K562 (cell line): ENCODE data around the gene ARFRP1. TPM values are rescaled to one million over a fixed set of nuclear protein-coding genes. Genes with fewer than 3 reads are reported as not detected.
A peak's percentile ranks its signal among the peaks of the same experiment; 100 is the strongest.
"Not testable (repeated sequence)": the region's sequence is repeated elsewhere in the genome, so short reads cannot be mapped to it uniquely, and the experiment has no call there.

Source experiments
- ATAC-seq: fragments of 200-7000 bp; cut with Tn5 transposase; 3 replicates; pipeline ENCODE4 v1.9.1; 2020; ENCODE audit warnings: moderate library complexity
- BruUV-seq: library from RNA; stranded (reverse); fragments of 400-500 nt; replicated peaks from 2 replicates; lab custom pipeline; 2021; lab: Mats Ljungman, UMichigan
- CTCF ChIA-PET: fragments of 300-600 bp; formaldehyde crosslinking; extraction: SDS; loops from one replicate; lab custom pipeline; 2021; ENCODE audit warnings: low intra/inter-chr PET ratio; lab: Yijun Ruan, JAX
- POLR2A ChIA-PET: fragments of 300-600, 350-650 bp; sonication (Branson Sonifier 250); formaldehyde crosslinking; extraction: SDS; loops from one replicate; lab custom pipeline; 2021; ENCODE audit warnings: antibody characterized with exemption, inconsistent platforms; lab: Yijun Ruan, JAX
- DNase-seq, 4 experiments: peaks; one replicate each; pipeline versions ENCODE4 v3.0.0 to v3.0.0-alpha.2; 2011 to 2018; ENCODE audit warnings: low spot score in 3 of 4, mixed read lengths in 3 of 4; ENCODE audit errors: extremely low read depth in 1 of 4
- FAIRE-seq: peaks from 2 replicates; lab custom pipeline; 2011; peaks lifted over from hg19 to GRCh38; lab: Jason Lieb, UNC
- H2AFZ ChIP-seq: 2 replicates; pipeline ENCODE4 v1.6.0; 2011; ENCODE audit warnings: low read depth, low read length, control low read depth, inconsistent platforms
- H3K27ac ChIP-seq: fragments of 200-600 bp; 3 replicates; pipeline ENCODE4 v1.8.0; 2011; ENCODE audit warnings: low read depth, mild to moderate bottlenecking, control low read depth, inconsistent platforms, low read length, moderate library complexity, mixed read lengths; ENCODE audit errors: extremely low read depth
- H3K27me3 ChIP-seq, 2 experiments: fragments of 300-600 bp in 1 of 2; 2 replicates in 1 of 2; 3 replicates in 1 of 2; pipeline versions ENCODE4 v1.6.0 to v1.8.0; 2011; ENCODE audit warnings: inconsistent platforms in 2 of 2, low read length in 2 of 2, mild to moderate bottlenecking in 1 of 2, mixed read lengths in 1 of 2, moderate library complexity in 1 of 2; ENCODE audit not compliant: control insufficient read depth in 2 of 2, insufficient read depth in 2 of 2
- H3K36me3 ChIP-seq: fragments of 300-600 bp; 3 replicates; pipeline ENCODE4 v1.8.0; 2011; ENCODE audit warnings: mild to moderate bottlenecking, low read length, inconsistent platforms; ENCODE audit not compliant: control insufficient read depth, insufficient read depth
- H3K4me1 ChIP-seq, 2 experiments: fragments of 200-600 bp in 1 of 2; replicated peaks in 1 of 2; 2 replicates in 1 of 2; 3 replicates in 1 of 2; pipeline versions ENCODE4 v1.5.1 to v1.8.0; 2011; ENCODE audit warnings: inconsistent platforms in 2 of 2, low read length in 2 of 2, mild to moderate bottlenecking in 1 of 2, mixed read lengths in 1 of 2, moderate library complexity in 1 of 2; ENCODE audit not compliant: control insufficient read depth in 2 of 2, insufficient read depth in 2 of 2
- H3K4me2 ChIP-seq: 2 replicates; pipeline ENCODE4 v1.6.1; 2011; ENCODE audit warnings: low read length, control low read depth, inconsistent platforms, mixed read lengths; ENCODE audit not compliant: insufficient read depth
- H3K4me3 ChIP-seq: fragments of 200-600 bp; sonication (generic), shearing (Covaris generic); 2 replicates; pipeline ENCODE4 v1.5.1; 2016; ENCODE audit warnings: control low read depth, inconsistent platforms
- H3K79me2 ChIP-seq: fragments of 200-600 bp; 3 replicates; pipeline ENCODE4 v1.8.0; 2011; ENCODE audit warnings: low read length, inconsistent platforms; ENCODE audit not compliant: control insufficient read depth, insufficient read depth
- H3K9ac ChIP-seq, 2 experiments: 2 replicates each; pipeline versions ENCODE4 v1.6.0 to v1.6.1; 2011; ENCODE audit warnings: low read depth in 2 of 2, low read length in 2 of 2, control low read depth in 1 of 2, inconsistent platforms in 1 of 2, mild to moderate bottlenecking in 1 of 2, mixed read lengths in 1 of 2; ENCODE audit not compliant: insufficient read depth in 1 of 2
- H3K9me1 ChIP-seq: one replicate; pipeline ENCODE4 v1.6.0; 2011; ENCODE audit warnings: inconsistent platforms, mild to moderate bottlenecking, low read length, moderate library complexity; ENCODE audit not compliant: control insufficient read depth, insufficient read depth
- H3K9me3 ChIP-seq: replicated peaks from 2 replicates; pipeline ENCODE4 v1.5.1; 2011; ENCODE audit warnings: low read depth, low read length, inconsistent platforms; ENCODE audit not compliant: control insufficient read depth, insufficient read depth
- H4K20me1 ChIP-seq: replicated peaks from 2 replicates; pipeline ENCODE4 v1.6.1; 2011; ENCODE audit warnings: low read length, inconsistent platforms, mixed read lengths; ENCODE audit not compliant: control insufficient read depth, insufficient read depth
- ARID1B ChIP-seq: fragments of 450-650 bp; IDR thresholded peaks from 2 replicates; pipeline ENCODE4 v1.6.1; 2016; ENCODE audit warnings: antibody characterized with exemption, mild to moderate bottlenecking, inconsistent platforms
- ELK3 ChIP-seq: fragments of 450-650 bp; formaldehyde crosslinking; IDR thresholded peaks from 2 replicates; pipeline ENCODE4 v1.4.0; 2020; ENCODE audit warnings: mild to moderate bottlenecking
- NFRKB ChIP-seq: fragments of 450-650 bp; IDR thresholded peaks from 2 replicates; pipeline ENCODE4 v1.6.1; 2016; ENCODE audit warnings: low read depth
- NFXL1 ChIP-seq: fragments of 450-650 bp; formaldehyde crosslinking; IDR thresholded peaks from 2 replicates; pipeline ENCODE4 v1.4.0; 2021; ENCODE audit warnings: mild to moderate bottlenecking
- SMARCC2 ChIP-seq: fragments of 450-650 bp; IDR thresholded peaks from 2 replicates; pipeline ENCODE4 v1.6.1; 2017; ENCODE audit warnings: antibody characterized with exemption, moderate library complexity, mild to moderate bottlenecking, low read depth
- TBL1XR1 ChIP-seq, 2 experiments: IDR thresholded peaks; 2 replicates each; pipeline ENCODE4 v1.6.1; 2012; ENCODE audit warnings: improper control_type of control experiment in 2 of 2, low read length in 2 of 2, mild to moderate bottlenecking in 1 of 2
- TFAM ChIP-seq: fragments of 250-450 bp; sonication (Bioruptor Pico); conservative IDR thresholded peaks from 2 replicates; pipeline ENCODE4 v1.5.0; 2021; ENCODE audit warnings: mild to moderate bottlenecking, moderate library complexity
- TRIM24 ChIP-seq, 2 experiments: fragments of 450-650 bp; IDR thresholded peaks; 2 replicates each; pipeline ENCODE4 v1.6.1; 2016
- ZNF263 ChIP-seq: sonication (generic); formaldehyde crosslinking; IDR thresholded peaks from 2 replicates; pipeline ENCODE4 v1.8.0; 2022; ENCODE audit warnings: mild to moderate bottlenecking, missing genetic modification reagents, borderline replicate concordance
- ZNF280A ChIP-seq: fragments of 450-650 bp; IDR thresholded peaks from 2 replicates; pipeline ENCODE4 v1.6.1; 2018; ENCODE audit warnings: mild to moderate bottlenecking, low read depth; ENCODE audit not compliant: partially characterized antibody
- ZNF583 ChIP-seq: fragments of 250-450 bp; sonication (Bioruptor Pico); IDR thresholded peaks from 2 replicates; pipeline ENCODE4 v1.4.0; 2020
- WGBS: fragments of 100-300 bp; shearing (Covaris generic); methylation state at CpG from one replicate; pipeline ENCODE4 v1.1.6; 2016; ENCODE audit warnings: low coverage, mixed read lengths; ENCODE audit not compliant: insufficient coverage; ENCODE audit errors: missing lambda C conversion rate; 5-methylcytosine and 5-hydroxymethylcytosine counted together
- in situ Hi-C: fragments of 300-500 bp; cut with MboI; formaldehyde crosslinking; loops from 4 replicates; pipeline ENCODE4 v1.15.0; 2018; ENCODE audit warnings: inconsistent platforms, mixed read lengths
- intact Hi-C: fragments of 100-400 bp; cut with micrococcal nuclease; formaldehyde crosslinking; loops from 2 replicates; pipeline ENCODE4 v1.14.2; 2022
- polyA plus RNA-seq, 8 experiments: library from polyadenylated mRNA; depleted of rRNA in 4 of 8; stranded (reverse) in 5 of 8; unstranded in 3 of 8; fragments of >200 nt; fragmentation: Nextera tagmentation in 2 of 8; fragmentation: Illumina TruSeq in 1 of 8; extraction: Ambion mirVana in 2 of 8; extraction: Trizol in 1 of 8; gene quantifications; 2 replicates each; pipeline versions ENCODE4 v1.2.1 to v1.2.3, GENCODE V29; 2011 to 2014; ENCODE audit warnings: inconsistent platforms in 1 of 8, missing spikeins in 1 of 8
- total RNA-seq, 7 experiments: library from RNA; depleted of rRNA in 6 of 7; stranded (reverse); fragments of >200 nt in 6 of 7; fragmentation: Illumina TruSeq in 2 of 7; extraction: Trizol in 2 of 7; gene quantifications; 2 replicates each; pipeline versions ENCODE4 v1.2.1 to v1.2.3, GENCODE V29; 2011 to 2021; ENCODE audit warnings: low replicate concordance in 1 of 7

Gene ARFRP1
- total and polyA plus RNA-seq, 9 of the 15 experiments (the other 6 are each of a cell fraction or from before 2014, with no cell fraction given): 2.2 to 78.9 (median 37.3) TPM

GRCh38 chr20:63722967-63723622 is 15.3 kb upstream of the ARFRP1 start:
- FAIRE-seq, H3K4me3 ChIP-seq, CTCF ChIA-PET, DNase-seq, H3K27ac ChIP-seq, ATAC-seq, H3K9ac ChIP-seq, intact Hi-C loops, in situ Hi-C loops, H3K27me3 ChIP-seq, H3K4me1 ChIP-seq, H3K9me1 ChIP-seq, H4K20me1 ChIP-seq, BruUV-seq, H3K4me2 ChIP-seq, H2AFZ ChIP-seq: not testable (repeated sequence)
- peak; percentile 66; the same call in 1 of the 2 replicates for TF ChIP-seq ZNF263 (CRISPR knock-in tag)
- POLR2A ChIA-PET: interaction anchor here (0.7 to 1.4 kb wide), 3 partner anchors 15 to 787 kb away, joined by 3 to 5 read pairs (median 5); partner anchors contain the start of genes ARFRP1 and ZGPAT
- Histone ChIP-seq H3K36me3 (peaks cover 36% of the 10 kb centered on the region), H3K79me2 (peaks cover 26% of the 10 kb centered on the region), H3K9me3 (peaks cover 10% of the 10 kb centered on the region; the same call in 1 of the 2 replicates)
- 89% methylated on average over 2 of the region's 2 CpGs for WGBS

GRCh38 chr20:63718996-63719395 is 11.2 kb upstream of the ARFRP1 start:
- POLR2A ChIA-PET: interaction anchor here (0.7 to 1.2 kb wide), 3 partner anchors 9 to 114 kb away, joined by 3 to 5 read pairs (median 3); partner anchors contain the start of genes ARFRP1 and ZGPAT
- H3K27ac ChIP-seq: no peak overlapping the region
- no peak for TF ChIP-seq ELK3 (CRISPR knock-in tag)
- TF ChIP-seq TBL1XR1 (IDR thresholded peaks at IDR 0.05; ENCODE audit: low read length in 2 of 2): no peak
- TF ChIP-seq NFRKB: no peak
- no peak for TF ChIP-seq TFAM (CRISPR knock-in tag)
- no peak for TF ChIP-seq ARID1B
- peak; percentile 83 for TF ChIP-seq ZNF280A
- no peak for TF ChIP-seq ZNF583 (CRISPR knock-in tag)
- TF ChIP-seq SMARCC2: no peak
- peak in 1 of 2 experiments; percentile 52; a peak in 1 of 4 replicates for TF ChIP-seq TRIM24 (IDR thresholded peaks at IDR 0.05)
- no peak for TF ChIP-seq NFXL1 (CRISPR knock-in tag)

More at GRCh38 chr20:63718996-63719395, 11.2 kb upstream of the ARFRP1 start:
- Histone ChIP-seq H3K4me3 (no peak overlapping the region), H2AFZ (no peak overlapping the region), H3K4me2 (no peak overlapping the region), H3K4me1 (no peaks in the 10 kb centered on the region; a peak in 1 of 5 replicates), H3K9ac (no peak overlapping the region), H3K36me3 (peaks cover 62% of the 10 kb centered on the region), H3K9me1 (no peaks in the 10 kb centered on the region), H4K20me1 (no peaks in the 10 kb centered on the region), H3K79me2 (peaks cover 34% of the 10 kb centered on the region; the same call in 2 of the 3 replicates), H3K27me3 (no peaks in the 10 kb centered on the region), H3K9me3 (peaks cover 22% of the 10 kb centered on the region)
- FAIRE-seq (no peak), DNase-seq (no peak), ATAC-seq (no peak)
- intact Hi-C loops (no loop called here), in situ Hi-C loops (no loop called here)
- WGBS: 94% methylated on average over 1 of the region's 2 CpGs
- no TSS peak for BruUV-seq
- CTCF ChIA-PET: no interaction called here
